Esophagus muscularis mucosa (tissue), 4 donors: Measurements from ENCODE around the gene CLINT1.
"Not testable (repeated sequence)": the region's sequence is repeated elsewhere in the genome, so short reads cannot be mapped to it uniquely, and the experiment has no call there.

ENCODE experiments used
- CTCF ChIP-seq, 3 experiments: fragments of 200-600 bp in 2 of 3; fragments of 450-650 bp in 1 of 3; sonication (generic) in 2 of 3; IDR thresholded peaks; one replicate each; pipeline ENCODE4 v1.5.1; 2017 to 2019; ENCODE audit warnings: antibody characterized with exemption in 3 of 3, mild to moderate bottlenecking in 2 of 3, moderate library complexity in 1 of 3
- EP300 ChIP-seq: sonication (generic); formaldehyde crosslinking; IDR thresholded peaks from one replicate; pipeline ENCODE4 v1.6.1; 2017; ENCODE audit warnings: antibody characterized with exemption
- POLR2A ChIP-seq: fragments of 450-650 bp; IDR thresholded peaks from one replicate; pipeline ENCODE4 v1.6.1; 2017; ENCODE audit warnings: antibody characterized with exemption, moderate library complexity, mild to moderate bottlenecking, low read depth
- POLR2AphosphoS5 ChIP-seq, 2 donors: sonication (generic); formaldehyde crosslinking; IDR thresholded peaks; one replicate each; pipeline ENCODE4 v1.6.1; 2017; ENCODE audit warnings: antibody characterized with exemption in 2 of 2

GRCh38 chr5:157885051-157885450, 26.1 kb upstream of the CLINT1 start:
- TF ChIP-seq POLR2AphosphoS5 (IDR thresholded peaks at IDR 0.05); CTCF (IDR thresholded peaks at IDR 0.05); POLR2A; EP300: not testable (repeated sequence)
